Measurements from ENCODE around the gene CCRL2.

DNA sequence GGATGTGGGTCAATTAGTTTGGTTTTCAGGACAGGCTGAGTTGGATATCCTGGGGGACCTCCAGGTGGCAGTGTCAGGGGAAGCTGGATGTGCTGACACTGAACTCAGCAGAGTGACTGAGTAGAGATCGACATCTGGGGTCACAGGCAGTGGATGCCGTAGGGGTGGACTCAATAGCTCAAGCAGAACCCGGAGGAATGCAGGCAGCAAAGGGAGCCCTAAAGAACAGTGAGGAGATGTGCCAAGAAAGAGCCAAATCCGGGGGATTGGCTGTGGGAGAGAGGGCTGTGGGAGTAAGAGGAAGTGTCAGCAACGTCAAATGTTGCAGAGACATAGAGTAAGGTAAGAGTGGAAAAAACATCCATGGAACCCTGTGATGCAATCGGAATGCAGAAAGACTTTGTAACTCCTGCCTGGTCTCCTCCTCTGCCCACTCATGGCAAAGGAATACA is 11.8 kb upstream of the CCRL2 start:
- TF ChIP-seq CTCF (IDR thresholded peaks at IDR 0.05; ENCODE audit: poor library complexity, severe bottlenecking) (no peak), TAF1 (IDR thresholded peaks at IDR 0.05; ENCODE audit: low read depth) (no peak), POLR2AphosphoS5 (IDR thresholded peaks at IDR 0.05) (no peak), EZH2 (IDR thresholded peaks at IDR 0.05; ENCODE audit: borderline replicate concordance, insufficient read depth, low read length, poor library complexity, severe bottlenecking) (no peak), SMC3 (conservative IDR thresholded peaks at IDR 0.05; ENCODE audit: poor library complexity) (no peak)

Measured in neural cell (in vitro differentiated cells).